SK-N-SH treated with all-trans-retinoic acid at 6 μM for 48 hours (cell line): Measurements from ENCODE around the gene LBX1.
"Not testable (repeated sequence)": the region's sequence is repeated elsewhere in the genome, so short reads cannot be mapped to it uniquely, and the experiment has no call there.

Experiments
- ATAC-seq: fragments of 200-7000 bp; cut with Tn5 transposase; 3 replicates; pipeline ENCODE4 v1.9.1; 2020; ENCODE audit warnings: mild to moderate bottlenecking, moderate library complexity
- ARNTL ChIP-seq: fragments of 450-650 bp; formaldehyde crosslinking; IDR thresholded peaks from 2 replicates; pipeline ENCODE4 v1.5.0; 2020; ENCODE audit warnings: low read depth, mild to moderate bottlenecking, moderate library complexity, borderline replicate concordance
- BACH2 ChIP-seq: fragments of 250-450 bp; sonication (Bioruptor Pico); IDR thresholded peaks from 2 replicates; pipeline ENCODE4 v1.9.0; 2021; ENCODE audit warnings: mild to moderate bottlenecking, borderline replicate concordance
- CSDC2 ChIP-seq: fragments of 250-450 bp; sonication (Bioruptor Pico); IDR thresholded peaks from 2 replicates; pipeline ENCODE4 v1.5.0; 2020; ENCODE audit warnings: mild to moderate bottlenecking, moderate library complexity
- ESRRG ChIP-seq: fragments of 250-450 bp; sonication (Bioruptor Pico); IDR thresholded peaks from 2 replicates; pipeline ENCODE4 v1.6.1; 2021; ENCODE audit warnings: mild to moderate bottlenecking
- GLIS3 ChIP-seq: fragments of 250-450 bp; sonication (Bioruptor Pico); IDR thresholded peaks from 2 replicates; pipeline ENCODE4 v1.5.0; 2020; ENCODE audit warnings: mild to moderate bottlenecking, moderate library complexity
- ISL1 ChIP-seq: fragments of 250-450 bp; sonication (Bioruptor Pico); IDR thresholded peaks from 2 replicates; pipeline ENCODE4 v2.1.2; 2022; ENCODE audit warnings: mild to moderate bottlenecking, moderate library complexity
- OSR1 ChIP-seq: fragments of 250-450 bp; sonication (Bioruptor Pico); IDR thresholded peaks from 2 replicates; pipeline ENCODE4 v1.8.0; 2022; ENCODE audit warnings: moderate library complexity, mild to moderate bottlenecking, inconsistent platforms
- PPARA ChIP-seq: fragments of 250-450 bp; sonication (Bioruptor Pico); IDR thresholded peaks from 2 replicates; pipeline ENCODE4 v1.5.0; 2020; ENCODE audit warnings: mild to moderate bottlenecking, borderline replicate concordance
- SNAI2 ChIP-seq: fragments of 250-450 bp; sonication (Bioruptor Pico); IDR thresholded peaks from 2 replicates; pipeline ENCODE4 v1.5.0; 2020; ENCODE audit warnings: mild to moderate bottlenecking, moderate library complexity
- TCF4 ChIP-seq: fragments of 250-450 bp; sonication (Bioruptor Pico); IDR thresholded peaks from 2 replicates; pipeline ENCODE4 v1.8.0; 2021; ENCODE audit warnings: mild to moderate bottlenecking, moderate library complexity, borderline replicate concordance
- TOX ChIP-seq: fragments of 250-450 bp; sonication (Bioruptor Pico); IDR thresholded peaks from 2 replicates; pipeline ENCODE4 v1.8.0; 2021; ENCODE audit warnings: mild to moderate bottlenecking, moderate library complexity, borderline replicate concordance
- ZC3H10 ChIP-seq: fragments of 250-450 bp; sonication (Bioruptor Pico); IDR thresholded peaks from 2 replicates; pipeline ENCODE4 v1.5.1; 2021; ENCODE audit warnings: mild to moderate bottlenecking, moderate library complexity
- ZFP3 ChIP-seq: fragments of 250-450 bp; sonication (Bioruptor Pico); IDR thresholded peaks from 2 replicates; pipeline ENCODE4 v1.5.0; 2020; ENCODE audit warnings: mild to moderate bottlenecking, moderate library complexity
- ZFP30 ChIP-seq: fragments of 450-650 bp; formaldehyde crosslinking; IDR thresholded peaks from 2 replicates; pipeline ENCODE4 v1.5.0; 2022; ENCODE audit warnings: mild to moderate bottlenecking, moderate library complexity
- ZNF565 ChIP-seq: fragments of 450-650 bp; formaldehyde crosslinking; conservative IDR thresholded peaks from 2 replicates; pipeline ENCODE4 v1.5.0; 2020; ENCODE audit warnings: low read depth, mild to moderate bottlenecking, moderate library complexity
- ZNF70 ChIP-seq: fragments of 450-650 bp; formaldehyde crosslinking; IDR thresholded peaks from 2 replicates; pipeline ENCODE4 v1.5.0; 2020; ENCODE audit warnings: mild to moderate bottlenecking, moderate library complexity
- ZNF8 ChIP-seq: fragments of 450-650 bp; formaldehyde crosslinking; IDR thresholded peaks from 2 replicates; pipeline ENCODE4 v1.5.0; 2020; ENCODE audit warnings: mild to moderate bottlenecking, moderate library complexity
- TF ChIP-seq, protein P1 (sequence below): fragments of 250-450 bp; sonication (Bioruptor Pico); IDR thresholded peaks from 2 replicates; pipeline ENCODE4 v1.5.1; 2021; ENCODE audit warnings: mild to moderate bottlenecking, moderate library complexity
- TF ChIP-seq, protein P2 (sequence below): fragments of 250-450 bp; sonication (Bioruptor Pico); IDR thresholded peaks from 2 replicates; pipeline ENCODE4 v1.8.0; 2020; ENCODE audit warnings: mild to moderate bottlenecking, moderate library complexity, borderline replicate concordance
- TF ChIP-seq, protein P3 (sequence below): fragments of 250-450 bp; sonication (Bioruptor Pico); IDR thresholded peaks from 2 replicates; pipeline ENCODE4 v1.8.0; 2021; ENCODE audit warnings: low read depth, mild to moderate bottlenecking, moderate library complexity, borderline replicate concordance
- TF ChIP-seq, protein P4 (sequence below): fragments of 250-450 bp; sonication (Bioruptor Pico); IDR thresholded peaks from 2 replicates; pipeline ENCODE4 v1.5.1; 2020; ENCODE audit warnings: low read depth, mild to moderate bottlenecking, moderate library complexity
- TF ChIP-seq, protein P5 (sequence below): fragments of 250-450 bp; sonication (Bioruptor Pico); IDR thresholded peaks from 2 replicates; pipeline ENCODE4 v1.5.0; 2020; ENCODE audit warnings: mild to moderate bottlenecking, moderate library complexity

LBX1 gene

DNA sequence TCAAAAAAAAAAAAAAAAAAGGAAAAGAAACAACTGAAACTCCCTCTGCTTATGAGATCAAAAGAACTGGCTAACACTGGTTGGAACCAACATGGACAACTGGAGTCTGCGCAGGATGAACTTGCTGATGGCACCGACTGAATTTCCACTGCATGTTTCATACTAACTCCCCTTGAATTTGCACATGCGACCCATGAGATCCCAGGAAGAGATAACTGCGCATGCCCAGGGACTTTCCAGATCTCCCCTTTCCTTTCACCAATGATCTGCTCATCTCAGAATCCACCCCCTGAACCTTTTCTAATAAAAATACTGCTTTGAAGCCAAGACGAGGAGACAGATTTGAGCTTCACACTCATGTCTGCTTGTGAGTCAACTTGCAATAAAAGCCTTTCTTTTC lies 20.7 kb downstream of the LBX1 start:
- TF ChIP-seq, protein P1, sequence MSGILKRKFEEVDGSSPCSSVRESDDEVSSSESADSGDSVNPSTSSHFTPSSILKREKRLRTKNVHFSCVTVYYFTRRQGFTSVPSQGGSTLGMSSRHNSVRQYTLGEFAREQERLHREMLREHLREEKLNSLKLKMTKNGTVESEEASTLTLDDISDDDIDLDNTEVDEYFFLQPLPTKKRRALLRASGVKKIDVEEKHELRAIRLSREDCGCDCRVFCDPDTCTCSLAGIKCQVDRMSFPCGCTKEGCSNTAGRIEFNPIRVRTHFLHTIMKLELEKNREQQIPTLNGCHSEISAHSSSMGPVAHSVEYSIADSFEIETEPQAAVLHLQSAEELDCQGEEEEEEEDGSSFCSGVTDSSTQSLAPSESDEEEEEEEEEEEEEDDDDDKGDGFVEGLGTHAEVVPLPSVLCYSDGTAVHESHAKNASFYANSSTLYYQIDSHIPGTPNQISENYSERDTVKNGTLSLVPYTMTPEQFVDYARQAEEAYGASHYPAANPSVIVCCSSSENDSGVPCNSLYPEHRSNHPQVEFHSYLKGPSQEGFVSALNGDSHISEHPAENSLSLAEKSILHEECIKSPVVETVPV (CRISPR knock-in tag) = no peak
- TF ChIP-seq ZNF565 (CRISPR knock-in tag) (no peak), BACH2 (CRISPR knock-in tag) (no peak), SNAI2 (CRISPR knock-in tag) (no peak), ZFP30 (CRISPR knock-in tag) (no peak), ZC3H10 (no peak), PPARA (no peak), GLIS3 (CRISPR knock-in tag) (no peak), ISL1 (no peak), OSR1 (CRISPR knock-in tag) (no peak), CSDC2 (CRISPR knock-in tag) (no peak), TOX (CRISPR knock-in tag) (no peak)
- TF ChIP-seq, protein P2, sequence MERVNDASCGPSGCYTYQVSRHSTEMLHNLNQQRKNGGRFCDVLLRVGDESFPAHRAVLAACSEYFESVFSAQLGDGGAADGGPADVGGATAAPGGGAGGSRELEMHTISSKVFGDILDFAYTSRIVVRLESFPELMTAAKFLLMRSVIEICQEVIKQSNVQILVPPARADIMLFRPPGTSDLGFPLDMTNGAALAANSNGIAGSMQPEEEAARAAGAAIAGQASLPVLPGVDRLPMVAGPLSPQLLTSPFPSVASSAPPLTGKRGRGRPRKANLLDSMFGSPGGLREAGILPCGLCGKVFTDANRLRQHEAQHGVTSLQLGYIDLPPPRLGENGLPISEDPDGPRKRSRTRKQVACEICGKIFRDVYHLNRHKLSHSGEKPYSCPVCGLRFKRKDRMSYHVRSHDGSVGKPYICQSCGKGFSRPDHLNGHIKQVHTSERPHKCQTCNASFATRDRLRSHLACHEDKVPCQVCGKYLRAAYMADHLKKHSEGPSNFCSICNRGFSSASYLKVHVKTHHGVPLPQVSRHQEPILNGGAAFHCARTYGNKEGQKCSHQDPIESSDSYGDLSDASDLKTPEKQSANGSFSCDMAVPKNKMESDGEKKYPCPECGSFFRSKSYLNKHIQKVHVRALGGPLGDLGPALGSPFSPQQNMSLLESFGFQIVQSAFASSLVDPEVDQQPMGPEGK = no peak
- TF ChIP-seq, protein P3, sequence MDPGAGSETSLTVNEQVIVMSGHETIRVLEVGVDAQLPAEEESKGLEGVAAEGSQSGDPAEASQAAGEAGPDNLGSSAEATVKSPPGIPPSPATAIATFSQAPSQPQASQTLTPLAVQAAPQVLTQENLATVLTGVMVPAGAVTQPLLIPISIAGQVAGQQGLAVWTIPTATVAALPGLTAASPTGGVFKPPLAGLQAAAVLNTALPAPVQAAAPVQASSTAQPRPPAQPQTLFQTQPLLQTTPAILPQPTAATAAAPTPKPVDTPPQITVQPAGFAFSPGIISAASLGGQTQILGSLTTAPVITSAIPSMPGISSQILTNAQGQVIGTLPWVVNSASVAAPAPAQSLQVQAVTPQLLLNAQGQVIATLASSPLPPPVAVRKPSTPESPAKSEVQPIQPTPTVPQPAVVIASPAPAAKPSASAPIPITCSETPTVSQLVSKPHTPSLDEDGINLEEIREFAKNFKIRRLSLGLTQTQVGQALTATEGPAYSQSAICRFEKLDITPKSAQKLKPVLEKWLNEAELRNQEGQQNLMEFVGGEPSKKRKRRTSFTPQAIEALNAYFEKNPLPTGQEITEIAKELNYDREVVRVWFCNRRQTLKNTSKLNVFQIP (CRISPR knock-in tag) = no peak
- ATAC-seq = no peak

DNA sequence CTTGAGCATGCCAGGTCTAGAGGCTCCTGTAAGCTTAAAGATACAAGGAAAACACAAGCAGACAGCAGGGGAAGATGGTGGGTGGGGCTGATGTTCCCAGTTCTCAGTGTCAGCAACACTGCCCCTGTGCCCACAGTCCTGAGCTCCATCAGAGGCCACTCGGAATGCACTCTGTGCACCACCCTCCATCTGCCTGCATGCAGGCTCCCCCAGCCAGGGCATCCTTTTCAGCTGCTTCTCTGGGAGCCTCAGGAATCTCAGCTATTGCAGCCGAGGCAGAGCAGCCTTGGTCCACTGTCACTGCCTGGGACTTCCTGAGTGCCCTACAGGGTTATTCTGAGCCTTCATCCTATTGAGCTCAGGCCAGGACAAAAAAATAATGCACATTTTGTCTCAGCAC lies 22.2 kb downstream of the LBX1 start:
- TF ChIP-seq ZFP3 (no peak), GLIS3 (CRISPR knock-in tag) (no peak), ZNF565 (CRISPR knock-in tag) (no peak), SNAI2 (CRISPR knock-in tag) (no peak), PPARA (no peak), TCF4 (CRISPR knock-in tag) (no peak), ESRRG (CRISPR knock-in tag) (no peak), ZNF8 (CRISPR knock-in tag) (no peak), ARNTL (CRISPR knock-in tag) (no peak), BACH2 (CRISPR knock-in tag) (no peak), ZC3H10 (no peak), ZFP30 (CRISPR knock-in tag) (no peak), TOX (CRISPR knock-in tag) (no peak), ISL1 (no peak), ZNF70 (CRISPR knock-in tag) (no peak)
- TF ChIP-seq, protein P4, sequence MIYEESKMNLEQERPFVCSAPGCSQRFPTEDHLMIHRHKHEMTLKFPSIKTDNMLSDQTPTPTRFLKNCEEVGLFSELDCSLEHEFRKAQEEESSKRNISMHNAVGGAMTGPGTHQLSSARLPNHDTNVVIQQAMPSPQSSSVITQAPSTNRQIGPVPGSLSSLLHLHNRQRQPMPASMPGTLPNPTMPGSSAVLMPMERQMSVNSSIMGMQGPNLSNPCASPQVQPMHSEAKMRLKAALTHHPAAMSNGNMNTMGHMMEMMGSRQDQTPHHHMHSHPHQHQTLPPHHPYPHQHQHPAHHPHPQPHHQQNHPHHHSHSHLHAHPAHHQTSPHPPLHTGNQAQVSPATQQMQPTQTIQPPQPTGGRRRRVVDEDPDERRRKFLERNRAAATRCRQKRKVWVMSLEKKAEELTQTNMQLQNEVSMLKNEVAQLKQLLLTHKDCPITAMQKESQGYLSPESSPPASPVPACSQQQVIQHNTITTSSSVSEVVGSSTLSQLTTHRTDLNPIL = no peak
- TF ChIP-seq, protein P5, sequence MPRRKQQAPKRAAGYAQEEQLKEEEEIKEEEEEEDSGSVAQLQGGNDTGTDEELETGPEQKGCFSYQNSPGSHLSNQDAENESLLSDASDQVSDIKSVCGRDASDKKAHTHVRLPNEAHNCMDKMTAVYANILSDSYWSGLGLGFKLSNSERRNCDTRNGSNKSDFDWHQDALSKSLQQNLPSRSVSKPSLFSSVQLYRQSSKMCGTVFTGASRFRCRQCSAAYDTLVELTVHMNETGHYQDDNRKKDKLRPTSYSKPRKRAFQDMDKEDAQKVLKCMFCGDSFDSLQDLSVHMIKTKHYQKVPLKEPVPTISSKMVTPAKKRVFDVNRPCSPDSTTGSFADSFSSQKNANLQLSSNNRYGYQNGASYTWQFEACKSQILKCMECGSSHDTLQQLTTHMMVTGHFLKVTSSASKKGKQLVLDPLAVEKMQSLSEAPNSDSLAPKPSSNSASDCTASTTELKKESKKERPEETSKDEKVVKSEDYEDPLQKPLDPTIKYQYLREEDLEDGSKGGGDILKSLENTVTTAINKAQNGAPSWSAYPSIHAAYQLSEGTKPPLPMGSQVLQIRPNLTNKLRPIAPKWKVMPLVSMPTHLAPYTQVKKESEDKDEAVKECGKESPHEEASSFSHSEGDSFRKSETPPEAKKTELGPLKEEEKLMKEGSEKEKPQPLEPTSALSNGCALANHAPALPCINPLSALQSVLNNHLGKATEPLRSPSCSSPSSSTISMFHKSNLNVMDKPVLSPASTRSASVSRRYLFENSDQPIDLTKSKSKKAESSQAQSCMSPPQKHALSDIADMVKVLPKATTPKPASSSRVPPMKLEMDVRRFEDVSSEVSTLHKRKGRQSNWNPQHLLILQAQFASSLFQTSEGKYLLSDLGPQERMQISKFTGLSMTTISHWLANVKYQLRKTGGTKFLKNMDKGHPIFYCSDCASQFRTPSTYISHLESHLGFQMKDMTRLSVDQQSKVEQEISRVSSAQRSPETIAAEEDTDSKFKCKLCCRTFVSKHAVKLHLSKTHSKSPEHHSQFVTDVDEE (CRISPR knock-in tag) = no peak
- TF ChIP-seq, protein P1 (CRISPR knock-in tag) = no peak
- ATAC-seq = no peak

DNA sequence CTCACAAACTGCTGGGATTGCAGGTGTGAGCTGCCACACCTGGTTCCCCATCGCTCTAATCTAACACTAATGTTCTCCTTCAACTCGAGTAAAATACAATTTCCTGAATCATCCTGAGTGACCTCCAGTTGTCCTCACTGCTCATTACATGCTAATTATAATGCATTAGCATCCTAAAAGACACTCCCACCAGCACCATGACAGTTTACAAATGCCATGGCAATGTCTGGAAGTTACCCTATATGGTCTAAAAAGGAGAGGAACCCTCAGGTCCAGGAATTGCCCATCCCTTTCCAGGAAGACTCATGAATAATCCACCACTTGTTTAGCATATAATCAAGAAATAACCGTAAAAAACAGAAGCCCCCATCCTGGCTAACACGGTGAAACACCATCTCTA lies 26.6 kb downstream of the LBX1 start:
- ATAC-seq = not testable (repeated sequence)

DNA sequence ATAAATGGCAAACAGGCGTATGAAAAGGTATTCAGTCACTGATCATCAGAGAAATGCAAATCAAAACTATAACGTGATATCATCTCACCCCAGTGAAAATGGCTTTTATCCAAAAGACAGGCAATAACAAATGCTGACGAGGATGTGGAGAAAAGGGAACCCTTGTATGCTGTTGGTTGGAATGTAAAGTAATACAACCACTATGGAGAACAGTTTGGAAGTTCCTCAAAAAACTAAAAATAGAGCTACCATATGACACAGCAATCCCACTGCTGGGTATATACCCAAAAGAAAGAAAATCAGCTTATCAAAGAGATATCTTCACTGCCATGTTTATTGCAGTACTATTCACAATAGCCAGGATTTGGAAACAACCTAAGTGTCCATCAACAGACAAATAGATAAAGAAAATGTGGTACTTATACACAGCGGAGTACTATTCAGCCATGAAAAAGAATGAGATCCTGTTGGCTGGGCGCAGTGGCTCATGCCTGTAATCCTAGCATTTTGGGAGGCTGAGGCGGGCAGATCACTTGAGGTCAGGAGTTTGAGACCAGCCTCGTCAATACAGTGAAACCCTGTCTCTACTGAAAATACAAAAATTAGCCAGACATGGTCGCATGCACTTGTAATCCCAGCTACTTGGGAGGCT lies 30.8 kb downstream of the LBX1 start:
- not testable (repeated sequence) for ATAC-seq
